Common myeloid progenitor, CD34-positive (primary cell): ENCODE data around the gene FTO.
"Not testable (repeated sequence)": the region's sequence is repeated elsewhere in the genome, so short reads cannot be mapped to it uniquely, and the experiment has no call there.

ENCODE experiments used
- CTCF ChIA-PET: fragments of 350-600 bp; sonication (Branson Sonifier 250); formaldehyde crosslinking; loops from one replicate; lab custom pipeline; 2021; ENCODE audit warnings: antibody characterized with exemption; lab: Charles Lee
- POLR2A ChIA-PET: fragments of 350-600 bp; sonication (Branson Sonifier 250); formaldehyde crosslinking; loops from one replicate; lab custom pipeline; 2021; ENCODE audit warnings: antibody characterized with exemption; lab: Charles Lee
- DNase-seq, 3 donors: peaks; one replicate each; pipeline versions ENCODE4 v3.0.0 to v3.0.0-alpha.2; 2013
- H3K27ac ChIP-seq, 2 experiments: 1 replicate in 1 of 2; 2 replicates in 1 of 2; pipeline ENCODE4 v1.7.0; 2013; ENCODE audit warnings: inconsistent platforms in 2 of 2, low read length in 2 of 2, mild to moderate bottlenecking in 2 of 2, low read depth in 1 of 2, moderate library complexity in 1 of 2; ENCODE audit not compliant: severe bottlenecking in 2 of 2, insufficient read depth in 1 of 2, poor library complexity in 1 of 2
- H3K27me3 ChIP-seq, 5 experiments: replicated peaks in 2 of 5; 1 replicate in 3 of 5; 2 replicates in 2 of 5; pipeline versions ENCODE4 v1.6.1 to v1.7.0; 2013; ENCODE audit warnings: low read length in 4 of 5, mild to moderate bottlenecking in 2 of 5, moderate library complexity in 2 of 5, inconsistent platforms in 1 of 5; ENCODE audit not compliant: insufficient read depth in 5 of 5, control insufficient read depth in 4 of 5
- H3K36me3 ChIP-seq, 4 experiments: 1 replicate in 2 of 4; 2 replicates in 2 of 4; pipeline versions ENCODE4 v1.6.1 to v1.7.0; 2013; ENCODE audit warnings: low read length in 3 of 4, control low read depth in 1 of 4, mild to moderate bottlenecking in 1 of 4; ENCODE audit not compliant: control insufficient read depth in 4 of 4, insufficient read depth in 4 of 4
- H3K4me1 ChIP-seq, 4 experiments: 1 replicate in 3 of 4; 2 replicates in 1 of 4; pipeline versions ENCODE4 v1.6.1 to v1.7.1; 2013; ENCODE audit warnings: low read length in 3 of 4, mild to moderate bottlenecking in 3 of 4, control low read depth in 1 of 4, inconsistent platforms in 1 of 4, moderate library complexity in 1 of 4; ENCODE audit not compliant: control insufficient read depth in 4 of 4, insufficient read depth in 4 of 4; ENCODE audit errors: control extremely low read depth in 1 of 4
- H3K4me3 ChIP-seq, 7 experiments: 1 replicate in 4 of 7; 2 replicates in 3 of 7; pipeline versions ENCODE4 v1.5.1 to v1.7.0; 2013; ENCODE audit warnings: mild to moderate bottlenecking in 7 of 7, low read length in 6 of 7, moderate library complexity in 6 of 7, inconsistent platforms in 2 of 7, low read depth in 2 of 7, control low read depth in 1 of 7; ENCODE audit not compliant: insufficient read depth in 4 of 7, control insufficient read depth in 1 of 7; ENCODE audit errors: extremely low read depth in 1 of 7
- H3K9me3 ChIP-seq, 5 experiments: 1 replicate in 4 of 5; 2 replicates in 1 of 5; pipeline versions ENCODE4 v1.6.1 to v1.7.1; 2013; ENCODE audit warnings: low read length in 4 of 5, mild to moderate bottlenecking in 2 of 5, inconsistent platforms in 1 of 5, low read depth in 1 of 5, moderate library complexity in 1 of 5; ENCODE audit not compliant: control insufficient read depth in 4 of 5, insufficient read depth in 2 of 5; ENCODE audit errors: control extremely low read depth in 1 of 5
- WGBS: methylation state at CpG from one replicate; pipeline ENCODE4 v1.1.5; 2013; ENCODE audit not compliant: insufficient coverage; 5-methylcytosine and 5-hydroxymethylcytosine counted together

FTO gene

GRCh38 chr16:54177052-54177861 is 473.3 kb downstream of the FTO start:
- DNase-seq = no peak
- Histone ChIP-seq H3K27ac (no peak overlapping the region), H3K27me3 (peaks cover 3 to 73% (median 21%) of the 10 kb centered on the region in 5 experiments), H3K9me3 (no peaks in the 10 kb centered on the region), H3K36me3 (no peaks in the 10 kb centered on the region), H3K4me1 (peaks cover 0 to 11% (median 5%) of the 10 kb centered on the region in 4 experiments), H3K4me3 (no peak overlapping the region)
- ChIA-PET POLR2A (no interaction called here), CTCF (no interaction called here)
- 97% methylated on average over 25 of the region's 26 CpGs for WGBS

GRCh38 chr16:54177862-54178477 is 474.0 kb downstream of the FTO start:
- Histone ChIP-seq H3K27me3 (peaks cover 0 to 67% (median 19%) of the 10 kb centered on the region in 5 experiments), H3K36me3 (no peaks in the 10 kb centered on the region), H3K4me1 (peaks cover 0 to 4% (median 2%) of the 10 kb centered on the region in 4 experiments), H3K27ac (no peak overlapping the region), H3K4me3 (no peak overlapping the region), H3K9me3 (no peaks in the 10 kb centered on the region)
- POLR2A ChIA-PET = no interaction called here
- CTCF ChIA-PET = no interaction called here
- WGBS = 86% methylated on average over 7 of the region's 11 CpGs
- DNase-seq = no peak

GRCh38 chr16:54178478-54178976 is 474.6 kb downstream of the FTO start:
- 53% methylated on average over 4 of the region's 7 CpGs for WGBS
- H3K9me3 ChIP-seq = no peaks in the 10 kb centered on the region
- no peak overlapping the region for H3K27ac ChIP-seq
- H3K36me3 ChIP-seq = no peaks in the 10 kb centered on the region
- ChIA-PET CTCF (no interaction called here), POLR2A (no interaction called here)
- H3K4me1 ChIP-seq = peaks cover 0 to 4% (median 2%) of the 10 kb centered on the region in 4 experiments
- H3K27me3 ChIP-seq = peaks cover 0 to 61% (median 17%) of the 10 kb centered on the region in 5 experiments
- H3K4me3 ChIP-seq = no peak overlapping the region
- DNase-seq = no peak

- H3K4me1 ChIP-seq = peaks cover 0 to 2% (median under 1%) of the 10 kb centered on the region in 4 experiments
- H3K9me3 ChIP-seq = peaks cover 0 to 3% (median 0%) of the 10 kb centered on the region in 5 experiments
- no peak for DNase-seq
- ChIA-PET POLR2A (no interaction called here), CTCF (no interaction called here)
- no peak overlapping the region for H3K27ac ChIP-seq
- no peak overlapping the region for H3K4me3 ChIP-seq
- 100% methylated on average over 2 of the region's 3 CpGs for WGBS
- peaks cover 0 to 40% (median 7%) of the 10 kb centered on the region in 5 experiments for H3K27me3 ChIP-seq
- H3K36me3 ChIP-seq = no peaks in the 10 kb centered on the region
Observed at GRCh38 chr16:54180421-54181359, 476.7 kb downstream of the FTO start.

- POLR2A ChIA-PET, H3K27ac ChIP-seq, H3K4me3 ChIP-seq, H3K4me1 ChIP-seq, H3K36me3 ChIP-seq, H3K9me3 ChIP-seq, DNase-seq: not testable (repeated sequence)
- CTCF ChIA-PET = interaction anchor here (1.0 kb wide), 1 partner anchor 196 kb away, joined by 3 read pairs; no protein-coding TSS in a partner anchor
- WGBS = 94% methylated on average over 5 of the region's 10 CpGs
- H3K27me3 ChIP-seq = peaks cover 0 to 29% (median 4%) of the 10 kb centered on the region in 5 experiments
Observed at GRCh38 chr16:54181683-54182329, 477.9 kb downstream of the FTO start.

GRCh38 chr16:54185045-54185444 is 481.1 kb downstream of the FTO start:
- 100% methylated on average over 1 of the region's 2 CpGs for WGBS
- H3K9me3 ChIP-seq = peaks cover 0 to 8% (median 2%) of the 10 kb centered on the region in 5 experiments
- POLR2A ChIA-PET = no interaction called here
- DNase-seq = no peak
- no peak overlapping the region for H3K27ac ChIP-seq
- peaks cover 0 to 10% (median 6%) of the 10 kb centered on the region in 5 experiments for H3K27me3 ChIP-seq
- CTCF ChIA-PET = no interaction called here
- no peaks in the 10 kb centered on the region for H3K4me1 ChIP-seq
- no peaks in the 10 kb centered on the region for H3K36me3 ChIP-seq
- H3K4me3 ChIP-seq = no peak overlapping the region
